DND-41 (cell line): Measurements from ENCODE around the gene GCLM.

Source experiments
- ATAC-seq: fragments of 200-7000 bp; cut with Tn5 transposase; 3 replicates; pipeline ENCODE4 v1.9.1; 2021; ENCODE audit warnings: low read depth; ENCODE audit not compliant: insufficient read depth
- DNase-seq: peaks from one replicate; pipeline ENCODE4 v3.0.0-alpha.2; 2020
- H2AFZ ChIP-seq: 2 replicates; pipeline ENCODE4 v1.6.0; 2012; ENCODE audit warnings: low read depth, low read length
- H3K27ac ChIP-seq: 2 replicates; pipeline ENCODE4 v1.5.1; 2012; ENCODE audit warnings: low read length, inconsistent platforms
- H3K27me3 ChIP-seq: fragments of 200-600 bp; sonication (generic); 2 replicates; pipeline ENCODE4 v1.6.0; 2012; ENCODE audit warnings: low read length, mild to moderate bottlenecking, inconsistent platforms; ENCODE audit not compliant: insufficient read depth, poor library complexity
- H3K36me3 ChIP-seq: 2 replicates; pipeline ENCODE4 v1.5.1; 2012; ENCODE audit warnings: low read length, inconsistent platforms; ENCODE audit not compliant: insufficient read depth
- H3K4me1 ChIP-seq: 2 replicates; pipeline ENCODE4 v1.5.1; 2012; ENCODE audit warnings: mild to moderate bottlenecking, low read length; ENCODE audit not compliant: insufficient read depth
- H3K4me2 ChIP-seq: 2 replicates; pipeline ENCODE4 v1.6.0; 2012; ENCODE audit warnings: mild to moderate bottlenecking, moderate library complexity, low read length, inconsistent platforms; ENCODE audit not compliant: insufficient read depth
- H3K4me3 ChIP-seq, 2 experiments: fragments of 200-600 bp in 1 of 2; shearing (Covaris generic) in 1 of 2; 2 replicates each; pipeline ENCODE4 v1.5.1; 2012 to 2016; ENCODE audit warnings: inconsistent platforms in 2 of 2, low read length in 2 of 2, mild to moderate bottlenecking in 2 of 2, low read depth in 1 of 2, moderate library complexity in 1 of 2
- H3K79me2 ChIP-seq: 2 replicates; pipeline ENCODE4 v1.6.0; 2012; ENCODE audit warnings: low read length, inconsistent platforms; ENCODE audit not compliant: insufficient read depth
- H3K9ac ChIP-seq: 2 replicates; pipeline ENCODE4 v1.6.0; 2012; ENCODE audit warnings: low read depth, mild to moderate bottlenecking, inconsistent platforms, low read length, moderate library complexity
- H3K9me3 ChIP-seq: 2 replicates; pipeline ENCODE4 v1.5.1; 2012; ENCODE audit warnings: low read length, moderate library complexity, mild to moderate bottlenecking, inconsistent platforms; ENCODE audit not compliant: insufficient read depth, severe bottlenecking
- H4K20me1 ChIP-seq: 2 replicates; pipeline ENCODE4 v1.6.0; 2012; ENCODE audit warnings: low read length; ENCODE audit not compliant: insufficient read depth
- CTCF ChIP-seq: IDR thresholded peaks from 2 replicates; pipeline ENCODE4 v1.5.1; 2012; ENCODE audit warnings: borderline replicate concordance, low read length, moderate library complexity, mild to moderate bottlenecking; ENCODE audit not compliant: poor library complexity, severe bottlenecking; ENCODE audit errors: extremely low read depth
- EZH2 ChIP-seq: IDR thresholded peaks from 3 replicates; pipeline ENCODE4 v1.6.1; 2012; ENCODE audit warnings: borderline replicate concordance, low read depth, mild to moderate bottlenecking, moderate library complexity, low read length, inconsistent platforms; ENCODE audit not compliant: severe bottlenecking

The GCLM gene

GRCh38 chr1:93848350-93848883, 60.8 kb downstream of the GCLM start:
- no peak for DNase-seq

GRCh38 chr1:93847811-93848288, 61.4 kb downstream of the GCLM start:
- H4K20me1 ChIP-seq, result no peaks in the 10 kb centered on the region
- H3K4me1 ChIP-seq, result peaks cover 33% of the 10 kb centered on the region
- ATAC-seq (peak; percentile 47), DNase-seq (peak; percentile 83)
- peak overlapping the region; percentile 69 to 75 for H3K4me3 ChIP-seq
- peak overlapping the region; percentile 93 for H3K9ac ChIP-seq
- H3K27ac ChIP-seq, result peak overlapping the region; percentile 91
- H2AFZ ChIP-seq, result peak overlapping the region; percentile 83
- no peak for TF ChIP-seq CTCF
- TF ChIP-seq EZH2, result no peak
- H3K36me3 ChIP-seq, result no peaks in the 10 kb centered on the region; the same call in 1 of the 2 replicates
- H3K27me3 ChIP-seq, result no peaks in the 10 kb centered on the region
- H3K9me3 ChIP-seq, result no peaks in the 10 kb centered on the region
- H3K79me2 ChIP-seq, result no peaks in the 10 kb centered on the region; the same call in 1 of the 2 replicates
- peak overlapping the region; percentile 70 for H3K4me2 ChIP-seq

More at GRCh38 chr1:93848350-93848883, 60.8 kb downstream of the GCLM start:
- Histone ChIP-seq H4K20me1 (no peaks in the 10 kb centered on the region), H3K79me2 (no peaks in the 10 kb centered on the region; the same call in 1 of the 2 replicates), H3K9me3 (no peaks in the 10 kb centered on the region), H3K27me3 (no peaks in the 10 kb centered on the region), H3K27ac (peak overlapping the region; percentile 91), H3K4me1 (peaks cover 33% of the 10 kb centered on the region), H3K4me2 (peak overlapping the region; percentile 70), H3K9ac (peak overlapping the region; percentile 93), H2AFZ (peak overlapping the region; percentile 83), H3K36me3 (no peaks in the 10 kb centered on the region), H3K4me3 (peak overlapping the region; percentile 69 to 75)
- no peak for ATAC-seq
- no peak for TF ChIP-seq CTCF
- no peak for TF ChIP-seq EZH2

GRCh38 chr1:93846992-93847810, 62.0 kb downstream of the GCLM start:
- Histone ChIP-seq H3K4me2 (peak overlapping the region; percentile 70), H2AFZ (peak overlapping the region; percentile 87), H3K9ac (peak overlapping the region; percentile 93), H3K79me2 (no peaks in the 10 kb centered on the region; the same call in 1 of the 2 replicates), H3K4me3 (peak overlapping the region; percentile 69 to 75), H3K27me3 (no peaks in the 10 kb centered on the region), H3K4me1 (peaks cover 33% of the 10 kb centered on the region), H3K27ac (peak overlapping the region; percentile 91), H3K9me3 (no peaks in the 10 kb centered on the region), H4K20me1 (no peaks in the 10 kb centered on the region), H3K36me3 (no peaks in the 10 kb centered on the region; the same call in 1 of the 2 replicates)
- TF ChIP-seq CTCF (peak; percentile 43), EZH2 (no peak)
- ATAC-seq (peak; percentile 67), DNase-seq (peak; percentile 89)
